NCI-H345 treated with DMSO at 0.1 percent for 48 hours (cell line): ENCODE data around the gene LMNTD2.
A peak's percentile ranks its signal among the peaks of the same experiment; 100 is the strongest.
"Not testable (repeated sequence)": the region's sequence is repeated elsewhere in the genome, so short reads cannot be mapped to it uniquely, and the experiment has no call there.

Experiments used
- DNase-seq: peaks from one replicate; lab custom pipeline; 2025; ENCODE audit not compliant: unreplicated experiment; lab: John Stamatoyannopoulos, UW

Gene LMNTD2

DNA sequence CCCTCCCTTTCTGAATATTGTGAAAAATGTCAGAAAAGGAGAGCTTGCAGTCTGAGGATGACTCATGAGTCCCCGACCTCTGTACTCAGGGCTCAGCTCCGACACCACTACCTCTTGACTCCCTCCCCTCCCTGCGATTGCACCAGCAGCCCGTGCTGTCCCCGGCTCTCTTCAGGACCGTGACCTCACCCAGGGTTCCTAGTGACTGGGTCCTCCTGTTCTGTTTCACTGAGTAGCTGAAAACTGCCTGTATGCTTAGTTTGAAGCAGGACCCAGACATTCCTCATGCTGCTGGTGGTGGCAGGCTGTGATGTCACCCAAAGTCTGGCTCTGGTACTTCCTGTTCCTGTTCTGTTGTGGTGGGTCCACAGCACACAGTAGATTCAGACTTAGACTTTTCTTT lies 27.4 kb upstream of the LMNTD2 start:
- DNase-seq, result no peak

DNA sequence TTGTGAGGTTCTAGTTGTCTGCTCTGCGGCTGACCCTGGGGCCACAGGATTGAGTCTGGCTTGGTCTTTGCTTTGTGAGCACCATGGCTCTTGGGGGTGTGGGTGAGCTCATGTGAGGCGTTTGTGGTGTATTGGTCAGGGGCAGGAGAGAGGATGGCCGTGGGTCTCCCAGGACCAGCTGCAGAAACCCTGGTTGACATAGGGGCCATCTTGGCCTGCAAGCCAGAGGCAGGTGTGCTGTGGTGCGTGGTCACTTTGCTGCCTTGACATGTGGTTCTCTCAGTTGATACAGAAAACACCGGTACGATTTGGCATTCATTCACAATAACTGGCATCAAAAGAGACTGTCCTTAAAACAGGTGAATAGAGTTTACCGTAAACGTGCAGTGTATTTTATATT lies 27.0 kb upstream of the LMNTD2 start:
- no peak for DNase-seq

DNA sequence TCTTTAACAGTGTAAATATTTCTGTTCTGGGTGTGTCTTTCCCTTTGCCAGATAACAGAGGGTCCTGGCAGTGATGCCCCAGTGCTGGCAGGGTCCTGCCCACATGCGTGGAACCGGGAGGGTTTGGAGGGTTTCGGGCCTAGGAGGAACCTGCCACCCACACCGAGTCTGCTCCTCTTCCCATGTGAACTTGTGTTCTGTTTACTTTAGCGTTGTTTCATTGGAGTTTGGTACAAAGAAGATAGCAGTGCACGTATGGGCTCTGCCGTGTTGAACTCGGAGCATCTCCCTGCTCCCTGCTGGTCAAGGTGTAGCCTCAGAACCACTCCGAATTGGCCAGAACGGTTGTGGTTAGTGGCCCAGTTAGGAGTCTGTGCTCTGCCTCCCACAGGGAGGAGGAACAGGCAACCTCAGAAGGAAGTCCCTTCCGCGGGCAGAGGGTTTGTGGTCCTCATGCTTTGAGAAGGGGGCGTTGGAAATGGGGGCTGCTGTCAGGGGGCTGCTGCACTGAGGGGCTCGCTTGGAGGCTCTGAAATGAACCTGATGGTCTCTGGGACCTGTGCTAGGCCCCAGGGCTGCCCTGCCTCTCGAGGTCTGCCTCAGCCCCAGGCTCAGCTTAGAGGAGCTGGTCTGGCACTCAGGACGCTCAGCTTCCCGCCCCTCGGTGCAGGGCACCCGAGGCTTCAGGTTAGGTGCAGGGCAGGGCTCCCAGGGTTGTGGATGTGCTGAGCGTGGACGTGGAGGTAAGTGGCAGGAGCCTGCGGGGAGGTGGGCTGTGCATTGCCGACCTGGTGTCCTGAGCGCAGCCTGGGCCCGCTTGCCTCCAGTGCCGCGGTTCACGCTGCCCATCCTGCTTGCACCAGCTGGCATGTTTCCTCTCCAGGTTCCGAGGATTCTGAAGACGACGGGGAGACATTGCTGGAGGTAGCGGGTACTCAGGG lies 26.1 kb upstream of the LMNTD2 start:
- no peak for DNase-seq

- no peak for DNase-seq
These were observed 23.7 kb upstream of the LMNTD2 start for GRCh38 chr11:584287-584686.

DNA sequence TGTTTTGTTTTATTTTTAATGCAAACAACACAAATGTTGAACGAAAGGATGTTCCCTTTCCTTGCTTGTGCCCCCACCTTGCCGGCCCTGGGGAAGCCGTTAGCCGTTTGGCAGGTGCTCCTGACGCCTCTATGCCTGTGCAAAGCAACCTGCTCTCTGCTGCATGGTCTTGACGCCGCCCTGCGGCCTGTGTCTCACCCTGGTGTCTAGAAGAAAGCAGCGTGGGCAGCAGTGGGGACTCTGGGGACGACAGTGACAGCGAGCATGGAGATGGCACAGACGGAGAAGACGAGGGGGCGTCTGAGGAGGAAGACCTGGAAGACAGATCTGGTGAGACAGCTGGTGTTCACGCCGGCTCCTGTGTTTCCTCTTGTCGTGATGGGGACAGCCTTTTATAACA lies 21.2 kb upstream of the LMNTD2 start:
- no peak for DNase-seq

- no peak for DNase-seq
These were observed 20.8 kb upstream of the LMNTD2 start for GRCh38 chr11:581342-581741.

- no peak for DNase-seq
These were observed 19.5 kb upstream of the LMNTD2 start for GRCh38 chr11:579830-580601.

DNA sequence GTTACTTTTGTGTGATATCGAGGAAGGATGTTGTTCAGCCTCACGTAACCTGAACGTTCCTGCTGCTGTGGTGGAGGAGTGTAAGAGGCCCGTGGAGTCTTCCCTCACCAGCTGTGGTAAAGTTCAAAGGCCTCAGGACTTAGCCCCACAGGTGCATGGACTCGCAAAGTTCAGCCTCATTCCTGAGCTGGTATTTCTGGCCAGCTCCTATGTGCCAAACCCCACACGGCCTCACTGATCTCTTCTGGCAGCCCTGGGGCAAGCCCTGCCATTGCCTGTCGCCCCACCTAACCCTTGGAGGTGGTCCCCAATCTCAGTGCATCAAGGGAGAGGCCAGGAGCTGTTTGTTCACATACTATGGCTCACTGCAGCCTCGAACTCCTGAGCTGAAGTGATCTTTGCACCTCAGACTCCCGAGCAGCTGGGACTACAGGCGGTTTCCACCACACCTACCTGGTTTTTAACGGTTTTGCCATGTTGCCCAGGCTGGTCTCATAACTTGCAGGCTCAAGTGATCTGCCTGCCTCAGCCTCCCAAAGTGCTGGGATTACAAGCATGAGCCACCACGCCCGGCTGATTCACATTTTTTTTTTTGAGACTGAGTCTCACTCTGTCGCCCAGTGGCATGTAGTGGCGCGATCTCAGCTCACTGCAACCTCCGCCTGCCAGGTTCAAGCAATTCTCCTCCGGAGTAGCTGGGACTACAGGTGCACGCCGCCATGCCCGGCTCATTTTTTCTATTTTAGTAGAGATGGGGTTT lies 17.9 kb upstream of the LMNTD2 start:
- DNase-seq, result no peak

DNA sequence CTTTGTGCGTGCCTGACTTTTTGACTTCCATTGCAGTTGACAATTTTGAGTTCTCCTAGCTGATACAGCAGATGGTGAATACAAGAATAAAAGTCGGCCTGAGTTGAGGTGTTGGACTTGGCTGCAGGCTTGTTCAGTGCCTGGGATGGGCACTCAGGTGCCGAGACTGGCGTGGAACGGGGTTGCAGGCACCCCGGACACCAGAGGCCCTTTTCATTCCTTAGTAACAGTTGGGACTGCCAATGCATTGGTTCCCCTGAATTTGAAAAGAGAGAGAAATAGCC lies 17.0 kb upstream of the LMNTD2 start:
- no peak for DNase-seq

DNA sequence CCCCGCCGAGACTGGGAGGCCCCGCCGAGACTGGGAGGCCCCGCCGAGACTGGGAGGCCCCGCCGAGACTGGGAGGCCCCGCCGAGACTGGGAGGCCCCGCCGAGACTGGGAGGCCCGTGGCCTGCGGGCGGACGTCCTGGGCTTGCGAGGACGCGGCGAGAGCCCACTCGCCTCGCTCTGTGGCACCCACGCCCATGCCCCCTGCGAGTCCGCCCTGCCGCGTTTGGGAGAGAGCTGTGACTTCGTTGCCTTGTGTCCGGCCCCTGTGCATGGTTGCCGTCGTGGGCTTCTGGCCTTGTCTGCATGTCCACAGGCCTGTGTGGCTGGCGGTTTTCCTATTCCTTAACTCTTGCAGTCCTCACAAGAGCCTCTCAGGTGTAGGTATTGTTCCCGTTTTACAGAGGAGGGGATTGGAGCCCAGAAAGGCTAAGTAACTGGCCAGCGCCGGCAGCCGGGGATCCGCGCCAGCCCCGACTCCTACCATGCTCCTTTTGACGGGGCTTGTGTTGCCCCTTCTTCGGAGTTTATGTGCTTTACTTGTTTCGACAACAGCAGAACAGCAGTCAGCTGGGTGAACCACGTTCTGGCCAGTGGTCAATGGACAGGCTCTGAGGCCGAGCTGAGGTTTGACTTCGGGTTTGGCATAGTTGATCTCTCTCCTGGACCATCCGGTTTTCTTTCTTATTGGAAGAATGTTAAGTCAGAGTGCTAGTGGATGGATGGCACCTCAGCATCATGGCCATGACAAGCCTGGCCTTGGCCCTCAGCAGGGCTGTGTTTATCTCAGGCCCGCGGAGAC lies 16.5 kb upstream of the LMNTD2 start:
- DNase-seq, result no peak

GRCh38 chr11:575996-576768 lies 15.6 kb upstream of the LMNTD2 start, which contains the start of gene PHRF1:
Gene PHRF1 (plus strand): TSS chr11:576470. CDS start chr11:581513, 5,043 bp downstream.
- peak; percentile 94 for DNase-seq

DNA sequence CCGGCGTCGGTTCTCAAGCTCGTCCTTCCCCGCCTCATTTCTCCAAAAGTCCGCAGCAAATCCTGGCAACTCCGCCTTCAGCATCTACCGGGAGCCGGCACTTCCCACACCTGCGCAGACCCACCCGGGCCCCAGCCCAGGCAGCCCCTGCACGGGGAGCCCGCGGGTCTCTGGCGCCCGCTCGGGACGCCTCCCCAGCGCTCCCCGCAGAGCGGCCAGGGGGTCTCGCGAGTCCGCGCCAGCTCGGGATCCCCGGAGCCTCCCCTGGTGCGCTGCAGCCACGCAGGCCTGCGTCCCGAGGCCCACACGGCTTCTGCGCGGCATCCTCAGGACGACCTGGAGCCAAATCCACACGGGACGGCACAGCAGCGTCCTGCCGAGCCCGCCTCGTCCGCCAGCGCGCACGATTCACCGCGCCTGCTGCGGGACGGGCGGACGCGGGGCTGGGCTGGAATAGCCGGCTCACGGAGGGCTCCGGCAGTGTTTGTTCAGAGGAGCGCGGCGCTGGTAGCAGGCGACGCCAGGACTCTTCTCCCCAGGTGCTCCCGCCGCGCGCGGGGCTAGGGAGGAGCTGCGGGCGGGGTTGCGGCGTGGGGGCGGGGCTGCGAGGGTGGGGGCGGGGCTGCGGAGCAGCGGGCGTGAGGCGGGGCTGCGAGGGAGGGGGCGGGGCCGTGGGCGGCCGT lies 14.9 kb upstream of the LMNTD2 start:
- DNase-seq, result peak; percentile 68

GRCh38 chr11:574632-575312 lies 14.2 kb upstream of the LMNTD2 start:
- DNase-seq, result no peak

GRCh38 chr11:574031-574570 lies 13.6 kb upstream of the LMNTD2 start:
- DNase-seq, result not testable (repeated sequence)

- DNase-seq, result no peak
These were observed 12.7 kb upstream of the LMNTD2 start for GRCh38 chr11:573146-573759.

GRCh38 chr11:571802-572185 lies 11.3 kb upstream of the LMNTD2 start:
- DNase-seq, result no peak

GRCh38 chr11:569158-569885 lies 8.8 kb upstream of the LMNTD2 start:
- no peak for DNase-seq
